HG02623 (cell line): ENCODE results near the gene EIF3L.
A peak's percentile ranks its signal among the peaks of the same experiment; 100 is the strongest.

ENCODE experiments used
- ATAC-seq: cut with Tn5 transposase; IDR thresholded peaks from one replicate; pipeline ENCODE4 v1.9.1; 2021; ENCODE audit warnings: moderate library complexity; ENCODE audit not compliant: unreplicated experiment

The EIF3L gene

DNA sequence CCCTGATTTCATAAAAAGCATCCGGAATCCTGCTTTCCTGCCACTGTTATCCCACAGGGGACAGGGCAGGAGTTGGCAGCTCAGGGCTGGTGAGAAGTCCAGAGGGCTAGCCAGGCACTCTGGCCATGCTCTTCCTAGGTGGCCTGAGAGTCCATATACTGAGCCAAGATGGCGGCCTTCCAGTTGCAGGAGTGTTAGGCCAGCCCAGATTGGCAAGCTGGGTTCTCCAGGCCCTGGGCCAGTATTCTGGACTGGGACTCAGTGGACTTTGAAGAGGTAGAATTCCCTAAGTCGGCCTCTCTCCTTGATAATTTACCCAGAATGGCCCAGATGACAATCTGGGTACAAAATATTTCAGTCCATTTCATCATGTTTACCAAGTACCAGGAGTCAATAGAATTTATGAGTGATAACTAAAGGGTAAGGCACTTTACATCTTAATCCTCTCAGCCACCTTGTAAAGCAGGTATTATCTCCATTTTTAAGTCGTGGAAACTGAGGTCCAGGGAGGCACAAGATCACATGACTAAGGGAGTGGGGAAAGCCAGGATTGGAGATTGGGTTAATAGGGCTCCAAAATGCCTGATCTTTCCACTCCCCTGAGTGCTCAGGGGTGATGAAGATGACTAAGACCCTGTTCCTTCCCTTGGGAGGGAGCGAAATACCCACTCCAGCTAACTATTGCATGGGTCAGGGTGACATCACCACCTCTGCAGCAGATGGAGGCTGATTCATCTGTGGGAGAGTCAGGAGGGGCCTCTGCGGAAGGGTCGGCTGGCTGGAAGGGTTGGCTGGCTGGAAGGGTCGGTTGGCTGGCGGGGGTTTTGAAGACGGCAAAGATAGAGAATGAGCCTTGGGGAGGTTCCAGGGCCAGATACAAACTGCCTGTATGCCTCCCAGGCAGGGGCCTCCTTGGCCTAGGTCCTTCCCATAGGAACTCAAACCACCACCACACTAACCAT is 55.6 kb downstream of the EIF3L start:
- ATAC-seq, result no peak

DNA sequence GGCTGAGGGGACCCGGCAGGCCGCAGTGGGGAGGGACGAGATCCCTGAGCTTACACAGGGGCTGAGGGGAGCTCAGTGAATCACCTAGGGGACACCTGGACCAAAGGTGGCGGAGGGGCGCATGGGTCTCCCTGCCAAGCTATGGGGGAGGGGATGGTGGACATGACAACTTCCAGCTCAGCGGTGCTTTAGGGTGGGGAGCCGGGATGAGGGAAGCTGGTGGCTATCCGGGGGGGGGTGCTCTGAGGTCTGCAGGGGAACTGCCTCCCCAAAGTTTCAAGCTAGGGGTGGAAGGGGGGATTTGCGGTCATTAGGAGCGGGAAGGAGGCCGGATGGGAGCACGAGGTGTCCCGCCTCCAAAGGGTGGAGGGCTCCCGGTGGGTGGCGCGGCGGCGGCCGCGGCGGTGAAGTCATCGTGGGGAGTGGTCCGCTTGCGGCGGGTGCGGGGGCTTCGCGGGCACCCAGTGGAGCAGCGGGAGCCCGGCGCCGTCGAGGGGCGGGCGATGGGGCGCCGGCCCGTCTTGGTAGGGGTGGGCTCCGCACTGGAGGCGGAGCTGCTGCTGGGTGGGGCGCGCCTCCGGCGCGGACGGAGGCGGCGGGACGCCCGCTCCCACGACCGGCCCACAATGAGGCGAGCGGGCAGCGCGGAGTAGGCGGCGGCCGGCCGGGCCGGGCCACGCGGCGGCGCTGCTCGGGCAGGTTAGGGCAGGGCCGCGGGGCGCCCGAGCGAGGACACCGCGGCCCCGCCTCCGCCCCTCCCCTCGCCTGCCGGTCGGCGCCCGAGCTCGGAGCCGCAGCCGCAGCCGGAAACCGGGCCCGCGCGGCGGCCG is 56.5 kb downstream of the EIF3L start, which contains the start of gene MICALL1:
TSS of gene MICALL1 (plus strand) at position 764 of the 830 bp plus-strand sequence. CDS start 126 bp downstream, outside the sequence.
- peak; percentile 69 for ATAC-seq

DNA sequence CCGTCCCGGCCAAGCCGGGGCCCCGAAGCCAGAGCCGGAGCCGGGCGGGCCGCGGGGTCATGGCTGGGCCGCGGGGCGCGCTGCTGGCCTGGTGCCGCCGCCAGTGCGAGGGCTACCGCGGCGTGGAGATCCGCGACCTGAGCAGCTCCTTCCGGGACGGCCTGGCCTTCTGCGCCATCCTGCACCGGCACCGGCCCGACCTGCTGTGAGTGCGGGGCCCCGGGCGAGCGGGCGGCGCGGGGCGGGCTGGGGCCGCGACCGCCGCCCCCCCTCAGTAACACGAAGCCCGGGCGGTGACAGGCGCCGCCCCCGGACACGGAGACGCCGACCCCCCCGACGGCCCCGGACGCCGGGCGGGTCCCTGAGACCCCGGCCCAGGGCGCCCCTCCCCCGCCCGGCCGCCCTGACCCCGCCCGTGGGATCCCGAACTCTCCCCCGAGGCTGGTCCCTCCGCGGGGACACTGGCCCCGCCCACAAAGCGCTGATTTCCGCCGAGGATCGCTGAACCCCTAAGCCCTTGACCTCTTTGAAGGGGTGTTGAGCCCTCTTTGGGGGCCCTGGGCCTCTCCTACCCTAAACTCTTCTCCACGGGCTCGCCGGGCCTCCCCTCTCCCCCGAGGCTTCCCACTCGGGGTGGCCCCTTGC is 57.3 kb downstream of the EIF3L start:
- ATAC-seq, result no peak

DNA sequence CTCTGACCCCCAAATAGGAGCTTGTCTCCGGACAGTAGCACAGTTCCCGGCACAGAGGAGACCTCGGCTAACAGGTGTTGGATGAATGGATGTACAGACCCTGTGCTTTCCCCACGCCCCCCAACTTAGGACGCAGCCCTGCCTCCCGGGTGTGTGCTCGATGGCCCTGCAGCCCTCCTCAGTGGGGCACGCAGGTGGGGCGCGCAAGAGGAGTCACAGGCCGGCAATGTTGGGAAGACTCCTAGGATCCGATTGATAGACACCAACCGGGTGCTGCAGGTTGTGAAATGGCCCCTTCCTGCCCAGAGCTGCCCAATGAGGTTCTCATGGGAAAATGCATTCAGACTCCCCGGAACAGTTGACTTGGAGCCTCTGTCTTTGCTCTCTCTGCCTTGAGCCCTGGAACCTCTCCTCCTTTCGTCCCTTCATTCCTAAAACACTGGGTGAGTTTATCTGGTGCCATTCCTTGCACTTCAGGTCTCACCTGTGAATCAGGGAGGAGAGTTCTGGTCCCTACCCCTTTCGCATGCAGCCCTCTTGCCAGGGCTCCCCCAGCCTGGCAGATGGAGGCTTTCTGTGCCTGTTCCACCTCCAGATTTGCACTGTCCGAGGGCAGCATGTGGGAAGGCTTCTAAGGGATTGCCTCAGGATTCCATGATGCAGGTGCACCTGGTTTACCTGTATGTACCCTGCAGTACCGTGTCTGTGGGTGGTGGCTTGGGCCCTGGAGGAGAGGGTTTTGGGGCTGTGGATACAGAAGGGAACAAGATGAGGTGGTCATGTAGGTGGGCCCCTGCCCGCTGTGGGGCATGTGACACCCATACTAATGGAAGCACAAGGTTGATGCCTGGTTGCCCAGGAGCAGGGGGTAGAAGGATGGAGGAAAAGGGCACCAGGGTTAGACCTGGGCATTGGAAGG is 58.1 kb downstream of the EIF3L start:
- ATAC-seq, result no peak

DNA sequence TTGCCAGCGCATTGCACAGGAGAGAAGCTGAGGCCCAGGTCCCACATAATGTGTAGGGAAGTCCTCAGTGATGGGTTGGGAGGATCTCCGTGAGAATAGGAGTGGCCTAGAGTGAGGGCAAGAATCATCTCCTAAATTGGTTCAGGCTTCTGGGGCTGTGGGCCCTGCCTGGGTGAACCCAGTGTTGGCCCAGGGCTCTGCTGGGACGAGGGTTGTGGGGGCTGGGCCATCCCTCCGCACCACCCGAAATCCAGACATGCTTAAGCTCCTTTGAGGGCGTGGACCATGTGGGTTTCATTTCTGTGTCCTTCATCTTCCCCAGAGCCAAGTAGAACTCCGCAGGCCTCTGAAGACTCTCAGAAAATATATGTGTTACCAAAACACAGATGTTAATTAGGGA is 60.5 kb downstream of the EIF3L start:
- ATAC-seq, result no peak

DNA sequence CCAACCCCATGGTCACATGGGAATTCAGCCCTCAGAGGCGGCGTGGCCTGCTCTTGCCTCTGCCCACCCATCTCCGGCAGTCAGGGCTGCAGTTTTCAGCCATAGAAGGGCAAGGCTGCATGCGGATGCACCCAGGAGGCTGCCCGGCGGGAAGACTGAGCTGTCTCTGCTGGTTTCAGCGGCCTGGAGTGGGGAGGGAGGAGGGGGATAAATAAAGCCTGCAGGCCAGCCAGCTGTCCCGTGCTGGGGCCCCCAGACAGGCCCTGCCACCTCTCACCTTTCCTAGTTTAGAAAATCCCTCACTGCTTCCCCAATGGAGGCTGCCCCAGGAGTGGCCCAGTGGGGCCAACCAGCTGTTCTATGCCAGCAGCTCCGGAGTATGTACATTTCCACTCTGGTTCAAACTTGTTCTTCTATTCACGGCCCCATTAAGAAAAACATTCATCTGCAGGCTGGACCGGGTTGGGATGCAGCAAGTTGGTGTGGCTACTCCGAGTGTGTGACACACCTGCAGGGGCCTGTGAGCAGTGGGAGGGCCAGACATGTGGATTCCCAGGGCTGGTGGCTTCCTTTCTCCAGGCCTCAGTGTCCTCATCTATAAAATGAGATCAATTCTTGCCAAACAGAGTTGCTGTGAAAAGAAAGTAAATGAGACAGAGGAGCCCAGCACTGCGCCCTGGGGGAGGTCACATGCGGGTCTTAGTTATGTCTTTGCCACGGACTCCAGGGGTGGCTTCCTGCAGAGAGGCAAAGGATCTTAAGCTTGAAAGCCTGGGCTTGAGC is 61.9 kb downstream of the EIF3L start:
- no peak for ATAC-seq

DNA sequence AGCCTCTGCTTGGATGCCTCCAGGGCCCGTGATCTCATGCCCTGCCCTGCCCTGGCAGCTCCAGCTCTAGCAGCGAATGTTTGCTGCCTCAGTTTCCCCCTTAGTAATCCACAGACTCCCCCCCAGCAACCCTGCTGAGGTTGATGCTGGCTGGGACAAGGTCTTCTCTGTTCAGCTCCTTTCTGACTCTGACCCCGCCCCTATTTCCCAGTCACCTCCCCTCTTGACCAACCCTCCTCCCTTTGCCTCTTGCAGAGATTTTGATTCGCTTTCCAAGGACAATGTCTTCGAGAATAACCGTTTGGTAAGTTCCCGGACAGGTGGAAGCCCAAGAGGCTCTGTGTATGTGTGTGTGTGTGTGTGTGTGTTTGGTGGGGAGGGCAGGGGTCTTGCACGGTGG is 62.5 kb downstream of the EIF3L start:
- no peak for ATAC-seq

DNA sequence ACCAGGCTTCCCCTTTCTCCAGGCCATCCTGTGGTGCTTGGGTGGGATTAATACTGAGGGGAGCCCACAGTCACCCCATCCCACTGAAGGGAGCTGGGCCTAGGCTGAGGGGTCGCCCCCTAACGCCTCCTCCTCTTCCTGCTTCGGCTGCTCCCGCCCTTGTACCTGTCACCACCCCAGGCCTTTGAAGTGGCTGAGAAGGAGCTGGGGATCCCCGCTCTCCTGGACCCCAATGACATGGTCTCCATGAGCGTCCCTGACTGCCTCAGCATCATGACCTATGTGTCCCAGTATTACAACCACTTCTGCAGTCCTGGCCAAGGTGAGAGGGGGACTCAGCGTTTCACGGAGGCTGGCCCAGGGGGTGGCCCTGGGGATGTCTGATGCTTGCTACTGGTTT is 63.0 kb downstream of the EIF3L start:
- ATAC-seq, result no peak

DNA sequence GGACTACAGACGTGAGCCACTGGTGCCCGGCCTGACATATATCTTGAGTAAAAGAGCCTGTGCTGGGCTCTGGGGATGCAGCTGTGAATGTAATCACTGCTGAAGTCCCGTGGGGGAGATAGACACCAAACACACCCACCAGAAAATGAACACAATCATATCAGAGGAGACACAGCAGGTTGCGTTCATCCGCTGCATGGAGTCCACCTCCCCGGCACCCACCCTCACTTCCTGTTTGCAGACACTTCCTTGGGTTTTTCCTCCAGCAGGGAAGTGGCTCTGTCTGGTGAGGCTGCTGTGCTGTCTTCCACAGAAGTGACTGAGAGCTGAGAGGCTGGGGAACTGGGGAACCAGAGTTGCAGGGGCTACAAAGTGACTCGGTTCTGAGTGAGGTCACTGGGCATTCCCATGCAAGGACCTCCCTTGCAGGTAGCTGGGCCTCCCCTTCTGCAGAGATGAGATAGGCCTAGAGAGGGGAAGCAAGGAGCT is 64.1 kb downstream of the EIF3L start:
- ATAC-seq, result no peak

DNA sequence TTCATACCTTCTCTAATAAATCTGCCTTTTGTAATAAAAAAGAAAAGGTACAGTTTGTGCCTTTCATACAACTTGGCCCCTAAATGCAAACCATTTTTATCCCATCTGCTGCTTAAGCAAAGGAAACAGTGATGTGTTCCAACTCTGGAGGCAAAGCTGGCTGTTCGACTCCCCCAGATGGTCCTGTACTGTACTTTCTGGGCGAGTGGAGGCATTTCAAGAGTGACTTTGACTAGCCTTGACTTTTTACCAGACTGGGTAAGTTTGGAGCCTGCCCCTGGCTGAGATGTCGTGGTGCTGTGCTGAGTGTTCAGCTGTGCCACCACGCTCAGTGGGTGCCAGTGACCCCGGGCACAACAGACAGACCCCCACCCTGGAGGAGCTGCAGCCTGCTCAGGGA is 67.1 kb downstream of the EIF3L start:
- ATAC-seq, result no peak

DNA sequence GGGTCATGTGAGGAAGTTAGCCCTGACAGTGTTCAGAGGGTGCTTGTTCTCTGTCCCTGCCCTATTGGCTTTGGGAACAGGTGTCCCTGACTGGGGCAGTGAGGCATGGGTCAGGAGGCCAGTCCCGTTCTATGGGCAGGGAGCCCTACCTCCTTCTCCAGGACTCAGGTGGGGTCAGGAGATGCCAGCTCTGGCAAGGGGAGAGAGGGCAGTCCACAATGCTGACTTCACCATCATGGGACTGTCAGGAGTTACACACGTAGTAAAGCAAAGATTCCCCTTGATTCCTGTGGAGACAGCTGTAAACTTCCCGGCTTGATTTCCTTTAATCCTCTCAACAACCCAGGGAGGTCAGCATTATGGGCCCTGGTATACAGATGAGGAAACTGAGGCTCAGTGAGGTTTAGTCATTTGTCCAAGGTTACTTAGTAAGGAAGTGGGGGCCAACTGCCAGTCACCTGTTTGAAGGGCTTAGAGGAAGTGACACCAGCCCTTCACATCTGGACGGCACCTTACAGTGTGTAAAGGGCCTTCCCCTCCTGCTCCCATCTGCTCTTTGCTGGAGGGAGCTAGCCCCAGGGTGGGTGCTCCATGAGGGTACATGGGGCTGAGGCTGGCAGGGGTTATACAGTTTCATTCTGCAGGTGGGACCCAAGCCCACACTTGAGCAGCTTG is 68.8 kb downstream of the EIF3L start:
- no peak for ATAC-seq

DNA sequence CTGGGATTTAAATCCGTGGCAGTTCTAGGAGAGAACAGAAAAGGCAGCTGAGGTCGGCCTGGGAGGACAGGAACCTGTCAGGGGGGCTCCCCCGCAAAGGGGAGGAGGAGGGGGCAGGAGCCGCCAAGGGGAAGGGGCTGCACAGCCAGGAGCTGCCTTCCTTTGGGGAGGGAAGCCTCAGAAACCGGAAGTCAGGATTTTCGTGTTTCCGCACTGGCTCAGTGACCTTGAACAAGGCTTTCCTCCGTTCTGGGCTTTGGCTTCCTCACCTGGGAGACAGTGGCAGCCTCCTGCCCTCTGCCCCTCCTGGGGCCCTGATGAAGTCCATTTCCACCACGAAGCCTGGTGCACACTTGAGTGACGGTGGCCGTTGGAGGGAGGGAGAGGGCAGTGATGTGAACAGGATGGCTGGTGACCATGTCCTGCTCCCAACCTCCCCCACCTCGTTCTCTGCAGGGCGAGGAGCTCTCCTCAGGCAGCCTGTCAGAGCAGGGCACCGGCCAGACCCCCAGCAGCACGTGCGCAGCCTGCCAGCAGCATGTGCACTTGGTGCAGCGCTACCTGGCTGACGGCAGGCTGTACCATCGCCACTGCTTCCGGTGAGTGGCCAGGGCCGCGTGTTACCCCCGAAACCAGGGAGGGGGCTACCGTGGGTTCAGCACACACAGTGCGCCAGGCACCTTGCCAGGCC is 69.5 kb downstream of the EIF3L start:
- ATAC-seq, result no peak

DNA sequence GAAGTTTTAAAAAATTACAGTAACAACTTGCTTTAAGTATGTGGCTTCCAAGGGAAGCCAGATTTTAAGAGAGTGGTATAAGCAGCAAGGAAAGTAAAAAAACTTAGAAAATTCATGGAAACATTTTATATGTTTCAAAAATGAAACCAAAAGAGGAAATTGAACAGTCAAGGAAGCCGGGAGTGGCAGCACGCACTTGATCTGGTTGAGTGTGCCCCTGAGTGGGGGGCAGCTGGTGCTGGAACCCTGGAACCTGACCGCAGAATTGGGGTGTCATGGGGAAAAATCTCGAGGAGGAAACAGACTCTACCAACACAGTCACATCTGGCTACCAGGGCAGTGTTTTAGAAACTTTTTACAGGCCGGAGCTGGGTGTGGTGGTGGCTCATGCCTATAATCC is 70.9 kb downstream of the EIF3L start:
- ATAC-seq, result no peak

DNA sequence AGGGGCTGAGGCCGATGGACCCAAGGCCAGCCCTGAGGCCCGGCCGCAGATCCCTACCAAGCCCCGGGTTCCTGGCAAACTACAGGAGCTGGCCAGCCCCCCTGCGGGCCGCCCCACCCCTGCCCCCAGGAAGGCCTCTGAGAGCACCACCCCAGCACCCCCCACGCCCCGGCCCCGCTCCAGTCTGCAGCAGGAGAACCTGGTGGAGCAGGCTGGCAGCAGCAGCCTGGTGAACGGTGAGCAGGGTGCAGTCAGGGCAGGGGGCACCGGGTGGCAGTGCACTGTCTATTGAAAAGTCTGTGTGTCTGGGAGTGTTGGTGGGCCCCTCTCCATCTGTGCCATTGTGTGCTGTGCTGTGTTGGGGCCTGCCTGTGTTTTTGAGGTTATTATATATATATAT is 73.0 kb downstream of the EIF3L start:
- ATAC-seq, result no peak

DNA sequence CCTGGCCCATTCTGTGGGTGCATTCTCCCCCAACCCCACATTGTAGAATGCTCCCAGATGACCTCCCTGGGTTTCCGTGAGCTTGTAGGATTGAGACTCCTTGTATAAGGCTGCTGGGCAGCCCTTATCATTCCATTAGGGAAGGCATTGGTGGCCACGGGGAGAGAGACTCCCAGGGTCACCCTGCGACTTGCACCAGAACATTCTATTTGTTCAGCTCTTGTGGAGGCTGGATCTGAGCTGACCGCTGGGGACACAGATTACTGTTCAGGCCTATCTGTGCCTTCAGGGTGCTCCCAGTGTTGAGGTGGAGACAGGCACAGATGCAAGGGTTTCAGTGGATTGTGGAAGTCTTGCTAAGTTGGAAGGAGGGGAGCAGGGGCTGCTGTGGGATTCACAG is 74.7 kb downstream of the EIF3L start:
- no peak for ATAC-seq

DNA sequence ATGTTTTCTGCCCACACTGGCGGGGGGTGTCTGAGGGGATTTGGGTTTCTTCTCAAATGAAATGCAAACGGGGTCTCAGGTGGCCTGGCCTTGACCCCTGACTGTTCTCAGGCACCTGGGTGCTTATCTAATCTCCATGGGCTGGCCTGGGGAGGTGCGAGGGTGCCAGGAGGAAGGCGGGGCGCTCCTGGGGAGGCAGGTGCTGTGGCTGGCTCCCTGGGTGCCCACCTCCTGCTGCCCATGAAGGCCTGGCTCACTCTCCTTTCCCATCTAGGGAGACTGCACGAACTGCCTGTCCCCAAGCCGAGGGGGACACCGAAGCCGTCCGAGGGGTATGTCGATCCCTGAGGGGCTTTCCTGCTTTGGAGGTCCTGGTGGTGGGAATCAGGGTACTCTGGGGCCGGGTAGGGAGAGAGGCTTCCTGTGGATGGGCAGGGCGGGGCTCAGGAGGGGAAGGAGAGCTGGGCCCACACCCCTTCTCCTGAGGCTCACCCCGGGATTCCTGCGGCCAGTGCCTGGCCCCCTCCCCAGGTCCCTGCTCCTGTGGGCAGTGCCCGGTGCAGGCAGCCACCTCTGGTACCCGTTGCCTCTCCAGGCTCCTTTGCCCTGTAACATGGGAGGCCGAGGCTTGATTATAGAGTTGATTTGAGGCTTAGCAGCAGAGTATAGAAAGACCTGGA is 75.3 kb downstream of the EIF3L start:
- ATAC-seq, result no peak

DNA sequence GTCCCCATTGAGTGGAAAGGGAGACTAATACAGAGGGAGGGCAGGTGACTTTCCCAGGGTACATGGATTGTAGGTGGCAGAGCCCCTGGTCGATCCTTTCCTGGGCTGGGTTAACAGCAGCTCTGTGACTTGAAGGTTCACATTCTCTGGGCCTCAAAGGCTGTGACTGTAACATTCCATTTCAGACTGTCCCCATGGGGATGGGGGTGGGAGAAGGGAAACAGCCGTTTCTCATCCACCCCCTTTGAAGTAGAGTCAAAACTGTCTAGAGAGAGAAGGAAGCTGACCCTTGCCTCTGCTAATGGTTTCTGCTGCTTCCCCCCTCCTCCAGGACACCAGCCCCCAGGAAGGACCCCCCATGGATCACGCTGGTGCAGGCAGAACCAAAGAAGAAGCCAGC is 76.1 kb downstream of the EIF3L start:
- ATAC-seq, result no peak

DNA sequence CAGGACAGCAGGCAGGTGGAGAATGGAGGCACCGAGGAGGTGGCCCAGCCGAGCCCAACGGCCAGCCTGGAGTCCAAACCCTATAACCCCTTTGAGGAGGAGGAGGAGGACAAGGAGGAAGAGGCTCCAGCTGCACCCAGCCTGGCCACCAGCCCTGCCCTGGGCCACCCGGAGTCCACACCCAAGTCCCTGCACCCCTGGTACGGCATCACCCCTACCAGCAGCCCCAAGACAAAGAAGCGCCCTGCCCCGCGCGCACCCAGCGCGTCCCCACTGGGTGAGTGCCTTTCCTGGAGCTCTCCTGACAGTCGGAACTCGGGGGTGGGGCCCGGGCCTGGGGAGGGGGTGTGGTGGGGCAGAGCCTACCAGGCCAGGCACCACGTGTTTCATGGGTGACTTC is 76.5 kb downstream of the EIF3L start:
- no peak for ATAC-seq
